ENCODE data around the gene HMOX2. TPM values are rescaled to one million over a fixed set of nuclear protein-coding genes. Genes with fewer than 3 reads are reported as not detected.

Gene HMOX2
- total RNA-seq, 6 donors from 2014 or later = 22.0 to 93.9 (median 53.8) TPM

DNA sequence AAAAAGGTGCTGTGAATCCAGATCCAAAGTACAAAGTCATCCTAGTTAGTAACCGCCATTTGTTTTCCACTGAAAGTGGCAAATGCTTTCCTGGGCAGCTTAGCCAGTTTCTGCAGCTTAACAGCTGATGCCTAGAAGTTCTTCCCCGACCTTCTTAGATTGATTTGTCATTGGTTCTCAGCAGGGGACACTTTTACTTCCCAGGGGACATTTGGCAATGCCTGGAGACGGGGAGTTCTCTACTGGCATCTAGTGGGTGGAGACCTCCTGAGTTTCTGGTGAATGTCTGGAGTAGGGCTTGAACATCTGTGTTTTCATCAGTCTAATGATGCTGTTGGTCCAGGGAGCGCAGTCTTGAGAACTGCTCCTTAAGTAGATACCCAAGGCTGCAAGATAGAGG is 43.0 kb upstream of the HMOX2 start:
- WGBS, 2 donors = 90 to 92% methylated on average over 4 of the region's 4 CpGs
- DNase-seq (no peak), ATAC-seq (ENCODE audit: low FRiP score in 2 of 2) (no peak)
- Histone ChIP-seq H3K4me3 (no peak overlapping the region), H3K27me3 (no peaks in the 10 kb centered on the region), H3K36me3 (peaks cover 0 to 59% (median 31%) of the 10 kb centered on the region in 4 donors), H3K4me1 (no peaks in the 10 kb centered on the region), H3K27ac (no peak overlapping the region), H3K9me3 (no peaks in the 10 kb centered on the region)
- TF ChIP-seq EP300 (IDR thresholded peaks at IDR 0.05) (no peak), POLR2A (IDR thresholded peaks at IDR 0.05) (no peak), POLR2AphosphoS5 (IDR thresholded peaks at IDR 0.05) (no peak)
- TF ChIP-seq, protein P1, sequence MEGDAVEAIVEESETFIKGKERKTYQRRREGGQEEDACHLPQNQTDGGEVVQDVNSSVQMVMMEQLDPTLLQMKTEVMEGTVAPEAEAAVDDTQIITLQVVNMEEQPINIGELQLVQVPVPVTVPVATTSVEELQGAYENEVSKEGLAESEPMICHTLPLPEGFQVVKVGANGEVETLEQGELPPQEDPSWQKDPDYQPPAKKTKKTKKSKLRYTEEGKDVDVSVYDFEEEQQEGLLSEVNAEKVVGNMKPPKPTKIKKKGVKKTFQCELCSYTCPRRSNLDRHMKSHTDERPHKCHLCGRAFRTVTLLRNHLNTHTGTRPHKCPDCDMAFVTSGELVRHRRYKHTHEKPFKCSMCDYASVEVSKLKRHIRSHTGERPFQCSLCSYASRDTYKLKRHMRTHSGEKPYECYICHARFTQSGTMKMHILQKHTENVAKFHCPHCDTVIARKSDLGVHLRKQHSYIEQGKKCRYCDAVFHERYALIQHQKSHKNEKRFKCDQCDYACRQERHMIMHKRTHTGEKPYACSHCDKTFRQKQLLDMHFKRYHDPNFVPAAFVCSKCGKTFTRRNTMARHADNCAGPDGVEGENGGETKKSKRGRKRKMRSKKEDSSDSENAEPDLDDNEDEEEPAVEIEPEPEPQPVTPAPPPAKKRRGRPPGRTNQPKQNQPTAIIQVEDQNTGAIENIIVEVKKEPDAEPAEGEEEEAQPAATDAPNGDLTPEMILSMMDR (IDR thresholded peaks at IDR 0.05) = no peak

GRCh38 chr16:4433914-4434787 is 42.0 kb upstream of the HMOX2 start:
- H3K4me3 ChIP-seq = no peak overlapping the region

DNA sequence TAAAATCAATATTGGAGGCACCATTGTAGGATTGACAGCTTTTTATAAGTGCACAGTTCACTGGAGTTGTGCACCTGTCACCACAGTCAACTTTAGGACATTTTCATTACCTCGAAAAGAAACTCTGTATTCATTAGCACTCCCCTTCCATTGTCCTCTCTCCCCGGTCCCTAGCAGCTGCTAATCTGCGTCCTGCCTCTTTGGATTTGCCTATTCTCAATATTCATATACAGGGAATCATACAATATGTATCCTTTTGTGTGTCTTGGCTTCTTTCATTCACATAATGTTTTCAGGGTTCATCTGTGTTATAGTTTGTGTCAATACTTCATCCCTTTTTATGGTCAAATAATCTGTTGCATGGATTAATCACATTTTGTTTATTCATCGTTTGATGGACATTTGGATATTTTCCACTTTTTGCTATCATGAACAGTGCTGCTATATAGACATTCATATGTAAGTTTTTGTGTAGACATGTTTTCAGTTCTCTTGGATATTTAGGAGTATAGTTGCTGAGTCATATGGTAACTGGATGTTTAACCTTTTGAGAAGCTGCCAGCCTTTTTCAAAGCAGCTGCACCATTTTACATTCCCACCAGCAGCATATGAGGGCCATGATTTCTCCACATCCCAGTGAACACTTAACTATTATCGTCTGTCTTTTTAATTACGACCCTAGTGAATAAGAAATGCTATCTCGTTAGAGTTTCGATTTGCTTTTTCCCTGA is 40.7 kb upstream of the HMOX2 start:
- no peak overlapping the region for H3K27ac ChIP-seq
- no peak for ATAC-seq (ENCODE audit: low FRiP score in 2 of 2)
- H3K9me3 ChIP-seq = no peaks in the 10 kb centered on the region
- H3K4me3 ChIP-seq = no peak overlapping the region
- no peak for DNase-seq
- 79 to 86% methylated on average over 8 of the region's 8 CpGs for WGBS, 2 donors
- peaks cover 6 to 81% (median 45%) of the 10 kb centered on the region in 4 donors for H3K36me3 ChIP-seq
- no peaks in the 10 kb centered on the region for H3K4me1 ChIP-seq
- TF ChIP-seq POLR2AphosphoS5 (IDR thresholded peaks at IDR 0.05) (no peak), POLR2A (IDR thresholded peaks at IDR 0.05) (no peak), EP300 (IDR thresholded peaks at IDR 0.05) (no peak)
- TF ChIP-seq, protein P1 (IDR thresholded peaks at IDR 0.05) = no peak
- H3K27me3 ChIP-seq = no peaks in the 10 kb centered on the region

More at GRCh38 chr16:4433914-4434787, 42.0 kb upstream of the HMOX2 start:
- WGBS, 2 donors = 84% methylated on average over 12 of the region's 12 CpGs
- Histone ChIP-seq H3K27ac (no peak overlapping the region), H3K36me3 (peaks cover 0 to 68% (median 36%) of the 10 kb centered on the region in 4 donors), H3K4me1 (no peaks in the 10 kb centered on the region), H3K9me3 (no peaks in the 10 kb centered on the region), H3K27me3 (no peaks in the 10 kb centered on the region)
- DNase-seq = no peak
- no peak for ATAC-seq (ENCODE audit: low FRiP score in 2 of 2)
- TF ChIP-seq EP300 (IDR thresholded peaks at IDR 0.05) (no peak), POLR2A (IDR thresholded peaks at IDR 0.05) (no peak), POLR2AphosphoS5 (IDR thresholded peaks at IDR 0.05) (no peak)

- H3K4me1 ChIP-seq = no peaks in the 10 kb centered on the region
- DNase-seq (no peak), ATAC-seq (ENCODE audit: low FRiP score in 2 of 2) (no peak)
- H3K4me3 ChIP-seq = no peak overlapping the region
- H3K27me3 ChIP-seq = no peaks in the 10 kb centered on the region
- TF ChIP-seq POLR2A (IDR thresholded peaks at IDR 0.05) (no peak), POLR2AphosphoS5 (IDR thresholded peaks at IDR 0.05) (no peak), EP300 (IDR thresholded peaks at IDR 0.05) (no peak)
- TF ChIP-seq, protein P1 (IDR thresholded peaks at IDR 0.05) = no peak
- no peak overlapping the region for H3K27ac ChIP-seq
- 90 to 98% methylated on average over 3 of the region's 3 CpGs for WGBS, 2 donors
- no peaks in the 10 kb centered on the region for H3K9me3 ChIP-seq
- H3K36me3 ChIP-seq = peaks cover 16 to 83% (median 58%) of the 10 kb centered on the region in 4 donors
Observed at GRCh38 chr16:4437366-4437765, 38.8 kb upstream of the HMOX2 start.

- H3K36me3 ChIP-seq = peaks cover 53 to 100% (median 88%) of the 10 kb centered on the region in 4 donors
- DNase-seq (no peak), ATAC-seq (ENCODE audit: low FRiP score in 2 of 2) (no peak)
- WGBS, 2 donors = 95 to 98% methylated on average over 11 of the region's 11 CpGs
- no peaks in the 10 kb centered on the region for H3K4me1 ChIP-seq
- H3K9me3 ChIP-seq = no peaks in the 10 kb centered on the region
- no peak overlapping the region for H3K4me3 ChIP-seq
- H3K27ac ChIP-seq = no peak overlapping the region
- H3K27me3 ChIP-seq = no peaks in the 10 kb centered on the region
- no peak for TF ChIP-seq POLR2A (IDR thresholded peaks at IDR 0.05)
Observed at GRCh38 chr16:4442371-4442770, 33.8 kb upstream of the HMOX2 start.

Data from upper lobe of left lung (tissue), 6 donors.